GM18505 (cell line): ENCODE measurements around the gene PITPNC1.
"Not testable (repeated sequence)": the region's sequence is repeated elsewhere in the genome, so short reads cannot be mapped to it uniquely, and the experiment has no call there.

Source experiments
- ATAC-seq: cut with Tn5 transposase; IDR thresholded peaks from one replicate; pipeline ENCODE4 v1.9.1; 2021; ENCODE audit not compliant: unreplicated experiment
- POLR2A ChIP-seq: IDR thresholded peaks from 4 replicates; pipeline ENCODE4 v1.6.1; 2011; ENCODE audit warnings: borderline replicate concordance; ENCODE audit not compliant: insufficient read depth, insufficient read length; ENCODE audit errors: extremely low read depth

Gene PITPNC1

DNA sequence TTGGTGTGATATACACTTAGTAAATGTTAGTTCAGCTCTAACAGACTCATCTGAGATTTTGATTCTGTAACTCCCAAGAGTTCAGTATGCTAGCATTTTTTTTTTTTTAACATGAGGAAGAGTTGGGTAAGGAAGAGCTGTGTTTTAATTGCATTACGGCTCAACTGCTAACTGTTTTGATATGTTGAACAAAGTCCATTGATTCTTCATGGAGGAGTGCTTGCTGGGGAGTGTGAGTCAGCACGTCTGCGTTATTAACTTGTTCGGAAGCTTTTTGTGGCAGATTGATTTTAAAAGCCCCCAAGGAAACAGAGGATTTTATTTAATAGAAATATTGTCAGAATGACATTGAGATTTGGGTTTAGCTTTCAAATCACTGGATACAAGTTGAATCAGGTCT is 45.8 kb downstream of the PITPNC1 start:
- no peak for TF ChIP-seq POLR2A
- ATAC-seq = no peak

DNA sequence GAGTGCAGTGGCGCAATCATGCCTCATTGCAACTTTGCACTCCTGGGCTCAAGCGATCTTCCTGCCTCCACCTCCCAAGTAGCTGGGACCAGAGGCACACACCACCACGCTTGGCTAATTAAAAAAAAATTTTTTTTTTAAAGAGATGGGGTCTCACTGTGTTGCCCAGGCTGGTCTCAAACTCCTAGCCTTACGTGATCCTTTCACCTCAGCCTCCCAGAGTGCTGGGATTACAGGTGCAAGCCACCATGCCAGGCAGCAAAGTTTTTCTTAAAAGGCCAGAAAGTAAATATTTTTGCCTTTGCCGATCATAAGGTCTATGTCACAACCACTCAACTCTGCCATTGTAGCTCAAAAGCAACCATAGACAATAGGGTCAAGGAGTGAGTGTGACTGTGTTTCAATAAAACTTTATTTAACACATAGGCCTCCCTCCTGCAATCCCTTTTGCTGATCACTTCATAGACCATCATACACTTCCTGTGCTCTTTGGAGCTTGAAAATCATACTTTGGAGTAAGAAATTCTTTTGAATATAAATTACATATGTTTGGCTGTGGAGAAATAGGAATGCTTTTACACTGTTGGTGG is 48.6 kb downstream of the PITPNC1 start:
- no peak for TF ChIP-seq POLR2A
- no peak for ATAC-seq

DNA sequence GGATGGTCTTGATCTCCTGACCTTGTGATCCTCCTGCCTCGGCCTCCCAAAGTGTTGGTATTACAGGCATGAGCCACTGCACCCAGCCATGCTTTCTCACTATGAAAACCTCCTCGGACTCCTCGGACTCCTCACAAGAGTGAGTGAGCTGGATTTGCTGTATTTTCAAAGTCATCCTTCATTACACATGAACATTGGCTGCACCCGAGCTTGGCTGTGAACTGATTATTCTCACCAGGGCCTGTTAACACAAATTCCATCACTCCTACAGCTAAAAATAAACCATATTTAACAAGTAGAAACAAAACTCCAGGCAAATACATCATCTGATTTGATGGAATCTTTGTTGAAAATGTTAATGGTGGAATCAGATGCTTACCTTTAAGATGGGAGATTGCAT is 50.3 kb downstream of the PITPNC1 start:
- ATAC-seq = no peak
- no peak for TF ChIP-seq POLR2A

DNA sequence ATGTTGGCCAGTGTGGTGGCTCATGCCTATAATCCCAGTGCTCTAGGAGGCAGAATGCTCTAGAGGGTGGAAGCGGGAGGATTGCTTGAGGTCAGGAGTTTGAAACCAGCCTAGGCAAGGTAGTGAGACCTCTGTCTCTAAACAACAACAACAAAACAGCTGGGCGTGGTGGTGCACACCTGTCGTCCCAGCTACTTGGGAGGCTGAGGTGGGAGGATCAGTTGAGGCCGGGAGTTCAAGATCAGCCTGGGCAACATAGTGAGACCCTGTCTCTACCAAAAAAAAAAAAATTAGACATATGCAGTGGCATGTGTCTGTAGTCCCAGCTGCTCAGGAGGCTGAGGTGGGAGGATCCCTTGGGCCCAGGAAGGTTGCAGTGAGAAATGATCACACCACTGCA is 53.4 kb downstream of the PITPNC1 start:
- ATAC-seq = not testable (repeated sequence)

DNA sequence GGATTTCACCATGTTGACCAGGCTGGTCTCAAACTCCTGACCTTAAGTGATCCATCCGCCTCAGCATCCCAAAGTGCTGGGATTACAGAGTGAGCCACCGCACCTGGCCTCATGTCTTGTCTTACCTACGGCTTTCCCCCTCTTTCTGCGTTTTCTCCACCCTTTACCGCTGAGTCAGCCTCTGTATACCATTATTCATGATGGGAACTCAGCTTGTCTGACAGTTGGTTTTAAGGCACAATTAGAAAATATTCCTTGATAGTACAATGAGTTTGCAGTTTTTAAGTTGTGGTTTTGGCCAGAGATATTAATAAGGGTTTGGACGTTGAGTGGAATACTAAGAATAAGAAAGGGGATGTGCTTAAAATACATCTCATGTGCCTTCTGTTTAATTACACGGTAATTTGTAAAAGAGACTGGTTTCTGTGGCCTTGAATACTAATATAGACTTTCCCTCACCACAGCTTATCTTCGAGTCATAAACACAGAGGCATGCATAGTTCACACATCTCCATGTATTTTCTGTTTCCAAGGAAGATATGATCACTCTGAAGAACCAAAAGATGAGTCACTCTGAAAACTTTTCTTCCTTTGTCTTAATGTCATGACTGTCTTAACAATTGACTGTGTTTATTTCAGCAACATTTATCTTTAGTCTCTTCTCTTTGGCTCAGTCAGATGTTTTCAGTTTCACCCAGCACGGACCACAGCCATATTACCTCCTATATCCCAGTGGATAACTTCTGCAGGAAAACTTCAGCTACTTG is 54.4 kb downstream of the PITPNC1 start:
- TF ChIP-seq POLR2A = no peak
- no peak for ATAC-seq

DNA sequence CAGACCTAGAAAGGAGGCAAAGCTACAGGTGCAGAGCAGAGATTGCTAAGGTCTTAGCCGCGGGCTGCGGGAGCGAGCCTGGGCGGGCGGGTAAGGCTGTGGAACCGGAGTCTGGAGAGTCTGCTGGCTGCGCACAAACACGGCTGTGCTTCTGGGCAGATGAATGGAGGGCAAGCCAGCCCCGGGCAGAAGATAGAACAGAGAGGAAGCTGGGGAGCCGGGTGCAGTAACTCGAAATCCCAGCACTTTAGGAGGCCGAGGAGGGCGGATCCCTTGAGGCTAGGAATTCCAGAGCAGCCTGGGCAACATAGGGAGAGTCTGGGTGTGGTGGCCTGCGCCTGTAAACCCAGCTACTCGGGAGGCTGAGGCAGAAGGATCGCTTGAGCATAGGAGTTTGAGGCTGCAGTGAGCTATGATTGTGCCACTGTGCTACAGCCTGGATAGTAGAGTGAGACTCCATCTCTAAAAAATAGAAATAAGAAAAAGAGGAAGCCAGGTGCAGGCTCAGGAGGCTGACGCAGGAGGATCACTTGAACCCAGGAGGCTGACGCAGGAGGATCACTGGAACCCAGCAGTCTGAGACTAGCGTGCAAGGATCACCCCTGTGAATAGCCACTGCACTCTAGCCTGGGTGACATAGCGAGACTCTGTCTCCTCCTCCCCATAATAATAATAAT is 56.3 kb downstream of the PITPNC1 start:
- TF ChIP-seq POLR2A = no peak
- ATAC-seq = no peak

DNA sequence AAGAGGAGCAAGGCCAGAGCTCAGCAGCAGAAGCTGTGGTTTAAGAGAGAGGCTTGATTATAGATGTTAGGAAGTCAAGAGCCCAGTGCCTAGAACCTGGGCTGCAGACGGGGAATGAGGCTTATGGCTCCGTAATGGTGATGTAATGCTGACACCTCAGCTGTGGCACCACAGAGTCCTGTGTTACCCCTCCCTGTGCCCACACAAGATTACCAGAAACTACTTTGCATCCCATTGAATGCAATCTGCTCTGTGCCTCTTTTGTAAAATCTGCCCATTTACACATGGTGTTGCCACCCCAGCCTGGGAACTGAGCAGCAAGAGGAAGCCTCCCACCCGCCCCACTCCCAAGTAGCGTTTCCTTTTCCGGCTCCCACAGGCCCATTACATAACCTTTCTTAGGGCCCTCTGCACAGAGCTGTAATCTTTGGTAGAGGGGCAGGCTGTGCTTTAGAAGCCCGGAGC is 57.0 kb downstream of the PITPNC1 start:
- TF ChIP-seq POLR2A = no peak
- ATAC-seq = no peak

DNA sequence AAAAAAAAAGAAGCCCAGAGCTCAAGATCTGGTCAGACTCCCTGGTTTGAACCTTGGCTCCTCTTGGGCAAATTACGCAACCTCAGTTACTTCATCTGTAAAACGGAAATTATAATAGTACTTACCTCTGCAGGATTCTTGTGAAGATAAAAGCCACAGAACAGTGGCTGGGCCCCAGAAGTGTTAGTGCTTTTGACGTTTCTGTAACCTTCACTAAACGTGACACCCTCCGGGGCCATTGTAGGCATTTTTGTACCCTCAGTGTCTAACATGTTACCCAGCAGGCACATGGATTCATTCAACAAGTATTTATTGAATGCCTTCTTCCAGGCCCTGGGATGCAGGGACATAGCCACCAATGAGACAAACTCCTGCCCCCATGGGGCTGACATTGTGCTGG is 58.0 kb downstream of the PITPNC1 start:
- no peak for TF ChIP-seq POLR2A
- no peak for ATAC-seq

DNA sequence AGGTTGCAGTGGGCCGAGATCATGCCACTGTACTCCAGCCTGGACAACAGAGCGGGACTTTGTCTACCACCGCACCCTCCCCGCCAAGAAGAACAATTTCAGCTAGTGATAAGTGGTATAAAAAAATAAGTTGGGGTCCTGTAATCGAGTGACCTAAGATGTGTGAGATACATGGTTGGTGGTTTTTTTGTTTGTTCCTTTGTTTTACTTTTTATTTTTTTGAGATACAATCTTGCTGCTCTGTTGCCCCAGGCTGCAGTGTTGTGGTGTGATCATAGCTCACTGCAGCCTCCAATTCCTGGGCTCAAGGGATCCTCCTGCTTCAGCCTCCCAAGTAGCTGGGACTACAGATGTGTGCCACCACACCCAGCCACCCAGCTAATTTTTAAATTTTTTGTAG is 58.7 kb downstream of the PITPNC1 start:
- ATAC-seq = no peak
- TF ChIP-seq POLR2A = no peak

DNA sequence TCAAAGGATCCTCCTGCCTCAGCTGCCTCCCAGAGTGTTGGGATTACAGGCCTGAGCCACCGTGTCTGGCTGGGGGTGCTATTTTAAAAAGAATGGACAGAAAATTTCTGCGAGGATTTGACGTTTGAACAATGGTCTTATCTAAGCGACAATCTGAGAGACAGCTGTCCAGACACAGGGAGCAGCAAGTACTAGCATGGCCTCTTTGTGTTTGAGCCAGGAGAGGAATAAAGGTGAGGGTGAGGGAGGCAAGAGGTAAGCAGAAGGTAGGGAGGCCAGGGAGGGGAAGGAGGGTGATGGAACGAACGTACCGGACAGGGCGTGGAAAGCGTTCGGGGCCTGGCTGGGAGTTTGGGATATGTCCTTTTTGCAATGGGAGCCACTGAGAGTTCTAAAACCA is 59.2 kb downstream of the PITPNC1 start:
- no peak for TF ChIP-seq POLR2A
- no peak for ATAC-seq

DNA sequence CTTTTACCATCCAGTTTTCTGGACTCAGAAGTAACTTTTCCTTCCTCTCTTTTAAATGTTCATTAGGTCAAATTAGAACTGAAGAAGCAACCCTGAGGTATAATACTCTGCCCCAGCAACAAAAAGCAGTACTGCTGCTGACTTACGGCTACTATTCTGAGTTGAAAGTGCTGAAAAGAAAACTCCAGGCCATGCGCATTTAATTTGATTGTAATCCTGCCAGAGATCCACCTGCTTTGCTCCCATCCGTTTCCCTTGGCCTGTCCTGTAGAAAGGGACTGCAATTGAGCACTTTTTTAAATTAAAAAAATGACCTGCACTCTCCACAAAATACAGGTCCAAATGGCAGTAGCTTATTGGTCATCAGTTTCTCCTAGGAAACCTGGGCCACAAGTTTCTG is 61.6 kb downstream of the PITPNC1 start:
- ATAC-seq = no peak
- no peak for TF ChIP-seq POLR2A

DNA sequence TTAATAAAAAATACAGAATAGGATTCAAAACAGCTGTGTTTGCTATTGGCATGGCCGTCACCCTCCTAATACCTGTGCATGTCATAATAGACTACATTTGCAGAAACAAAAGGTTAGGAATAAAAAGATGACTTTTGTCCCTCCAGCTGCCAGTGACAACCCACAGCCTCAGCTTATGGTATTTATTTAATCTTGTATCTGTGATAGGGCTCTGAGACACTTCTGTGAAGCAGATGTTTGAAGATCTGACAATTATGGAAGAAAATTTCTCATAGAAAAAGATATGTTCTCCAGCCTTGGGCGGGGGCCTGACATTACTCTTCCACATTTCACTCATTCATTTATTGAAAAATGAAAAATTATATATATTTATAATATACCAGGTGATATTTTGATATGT is 62.2 kb downstream of the PITPNC1 start:
- no peak for TF ChIP-seq POLR2A
- no peak for ATAC-seq

DNA sequence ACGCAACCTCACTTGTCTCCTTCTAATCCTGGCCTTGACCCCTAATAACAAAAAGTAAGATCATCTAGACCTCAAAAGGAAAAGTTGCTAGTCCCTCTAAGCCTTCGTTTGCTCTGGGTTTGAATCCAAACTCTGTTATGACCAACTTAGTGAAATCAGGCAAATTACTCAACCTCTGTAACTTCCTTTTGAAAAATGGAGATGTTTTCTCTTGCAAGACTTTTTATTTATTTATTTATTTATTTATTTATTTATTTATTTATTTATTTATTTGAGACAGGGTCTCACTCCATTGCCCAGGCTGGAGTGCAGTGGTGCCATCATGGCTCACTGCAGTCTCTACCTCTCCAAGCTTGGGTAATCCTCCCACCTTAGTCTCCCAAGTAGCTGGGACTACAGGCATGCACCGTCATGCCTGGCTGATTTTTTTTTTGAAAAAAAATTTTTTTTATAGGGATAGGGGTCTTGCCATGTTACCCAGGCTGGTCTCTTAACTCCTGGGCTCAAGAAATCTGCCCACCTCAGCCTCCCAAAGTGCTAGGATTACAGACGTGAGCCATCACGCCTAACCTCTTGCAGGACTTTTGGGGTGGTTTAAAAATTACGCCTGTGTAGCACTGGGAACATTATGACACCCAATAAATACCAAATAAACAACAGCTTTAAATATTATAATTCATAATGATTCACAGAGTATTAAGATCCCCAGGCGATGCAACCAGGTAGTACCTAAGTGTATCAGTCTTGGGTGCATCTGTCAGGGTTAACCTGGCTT is 63.4 kb downstream of the PITPNC1 start:
- no peak for TF ChIP-seq POLR2A
- no peak for ATAC-seq
